Gastroesophageal sphincter (tissue), 3 donors: Measurements from ENCODE around the gene RHOA.

Source experiments
- EP300 ChIP-seq: sonication (generic); formaldehyde crosslinking; IDR thresholded peaks from one replicate; pipeline ENCODE4 v1.6.1; 2017; ENCODE audit warnings: antibody characterized with exemption, mild to moderate bottlenecking
- POLR2A ChIP-seq, 2 donors: fragments of 450-650 bp; IDR thresholded peaks; one replicate each; pipeline ENCODE4 v1.6.1; 2017; ENCODE audit warnings: antibody characterized with exemption in 2 of 2, mild to moderate bottlenecking in 2 of 2, moderate library complexity in 1 of 2
- TF ChIP-seq, protein P1 (sequence below), 4 experiments: fragments of 200-600 bp in 2 of 4; fragments of 450-650 bp in 2 of 4; sonication (generic) in 1 of 4; IDR thresholded peaks; one replicate each; pipeline ENCODE4 v1.5.1; 2017 to 2019; ENCODE audit warnings: antibody characterized with exemption in 4 of 4, mild to moderate bottlenecking in 2 of 4, moderate library complexity in 2 of 4

DNA sequence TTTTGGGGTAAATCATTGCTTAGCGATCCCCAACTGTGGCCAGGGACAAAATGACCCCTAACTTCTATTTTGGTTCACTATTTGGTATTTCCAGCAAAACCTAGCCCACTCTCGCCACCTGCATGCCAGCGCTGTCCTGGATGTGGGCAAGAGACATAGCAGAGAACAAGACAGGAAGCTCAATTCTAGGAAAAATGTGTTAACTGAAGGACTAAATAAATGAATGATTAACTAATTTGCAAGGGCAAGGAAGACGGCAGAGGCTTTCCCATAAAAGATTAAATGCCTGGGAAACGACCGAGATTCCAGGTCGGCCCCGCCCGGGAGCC is 16.9 kb upstream of the RHOA start:
- TF ChIP-seq, protein P1, sequence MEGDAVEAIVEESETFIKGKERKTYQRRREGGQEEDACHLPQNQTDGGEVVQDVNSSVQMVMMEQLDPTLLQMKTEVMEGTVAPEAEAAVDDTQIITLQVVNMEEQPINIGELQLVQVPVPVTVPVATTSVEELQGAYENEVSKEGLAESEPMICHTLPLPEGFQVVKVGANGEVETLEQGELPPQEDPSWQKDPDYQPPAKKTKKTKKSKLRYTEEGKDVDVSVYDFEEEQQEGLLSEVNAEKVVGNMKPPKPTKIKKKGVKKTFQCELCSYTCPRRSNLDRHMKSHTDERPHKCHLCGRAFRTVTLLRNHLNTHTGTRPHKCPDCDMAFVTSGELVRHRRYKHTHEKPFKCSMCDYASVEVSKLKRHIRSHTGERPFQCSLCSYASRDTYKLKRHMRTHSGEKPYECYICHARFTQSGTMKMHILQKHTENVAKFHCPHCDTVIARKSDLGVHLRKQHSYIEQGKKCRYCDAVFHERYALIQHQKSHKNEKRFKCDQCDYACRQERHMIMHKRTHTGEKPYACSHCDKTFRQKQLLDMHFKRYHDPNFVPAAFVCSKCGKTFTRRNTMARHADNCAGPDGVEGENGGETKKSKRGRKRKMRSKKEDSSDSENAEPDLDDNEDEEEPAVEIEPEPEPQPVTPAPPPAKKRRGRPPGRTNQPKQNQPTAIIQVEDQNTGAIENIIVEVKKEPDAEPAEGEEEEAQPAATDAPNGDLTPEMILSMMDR (IDR thresholded peaks at IDR 0.05), result no peak
- TF ChIP-seq POLR2A (IDR thresholded peaks at IDR 0.05) (no peak), EP300 (no peak)
